GM12878 (cell line): ENCODE data around the gene SYT8. TPM values are rescaled to one million over a fixed set of nuclear protein-coding genes. Genes with fewer than 3 reads are reported as not detected.

ENCODE experiments used
- ATAC-seq: fragments of 200-7000 bp; cut with Tn5 transposase; 3 replicates; pipeline ENCODE4 v1.9.1; 2020; ENCODE audit warnings: mild to moderate bottlenecking, moderate library complexity
- BruUV-seq: library from RNA; stranded (reverse); fragments of 400-500 nt; replicated peaks from 2 replicates; lab custom pipeline; 2021; lab: Mats Ljungman, UMichigan
- CTCF ChIA-PET: fragments of 300-600 bp; sonication (Branson Sonifier 250); formaldehyde crosslinking; extraction: SDS; loops from one replicate; lab custom pipeline; 2021; ENCODE audit warnings: inconsistent platforms; lab: Yijun Ruan, JAX
- POLR2A ChIA-PET: fragments of 350-600 bp; formaldehyde crosslinking; extraction: SDS; loops from one replicate; lab custom pipeline; 2021; ENCODE audit warnings: inconsistent platforms; lab: Charles Lee
- RAD21 ChIA-PET: fragments of 300-600 bp; sonication (Branson Sonifier 250); formaldehyde crosslinking; loops from one replicate; lab custom pipeline; 2023; ENCODE audit warnings: antibody characterized with exemption; ENCODE audit not compliant: unreplicated experiment; lab: Charles Lee
- SMC1A ChIA-PET: fragments of 300-600 bp; sonication (Branson Sonifier 250); formaldehyde crosslinking; loops from one replicate; lab custom pipeline; 2023; ENCODE audit not compliant: unreplicated experiment, uncharacterized antibody; lab: Charles Lee
- DNase-seq: peaks from one replicate; pipeline ENCODE4 v3.0.0-alpha.2; 2011; ENCODE audit warnings: low read depth, low spot score
- FAIRE-seq: peaks from 3 replicates; lab custom pipeline; 2011; peaks lifted over from hg19 to GRCh38; lab: Jason Lieb, UNC
- H2AFZ ChIP-seq: 2 replicates; pipeline ENCODE4 v1.6.0; 2011; ENCODE audit warnings: low read depth, low read length, control low read depth; ENCODE audit not compliant: control insufficient read depth
- H3K27ac ChIP-seq: 2 replicates; pipeline ENCODE4 v1.5.1; 2011; ENCODE audit warnings: control low read depth; ENCODE audit not compliant: control insufficient read depth, insufficient read depth
- H3K27me3 ChIP-seq, 2 experiments: replicated peaks in 1 of 2; 2 replicates each; pipeline versions ENCODE4 v1.6.0 to v1.6.1; 2011; ENCODE audit warnings: low read length in 1 of 2; ENCODE audit not compliant: control insufficient read depth in 2 of 2, insufficient read depth in 2 of 2
- H3K36me3 ChIP-seq, 2 experiments: 2 replicates each; pipeline ENCODE4 v1.5.1; 2011; ENCODE audit warnings: low read length in 1 of 2; ENCODE audit not compliant: control insufficient read depth in 2 of 2, insufficient read depth in 2 of 2
- H3K4me1 ChIP-seq: 2 replicates; pipeline ENCODE4 v1.6.1; 2011; ENCODE audit warnings: mild to moderate bottlenecking, low read length, moderate library complexity, mixed read lengths; ENCODE audit not compliant: control insufficient read depth, insufficient read depth
- H3K4me2 ChIP-seq: 2 replicates; pipeline ENCODE4 v1.6.0; 2011; ENCODE audit warnings: control low read depth; ENCODE audit not compliant: control insufficient read depth, insufficient read depth
- H3K4me3 ChIP-seq: fragments of 200-600 bp; sonication (generic); 2 replicates; pipeline ENCODE4 v1.5.1; 2016
- H3K79me2 ChIP-seq: 2 replicates; pipeline ENCODE4 v1.6.0; 2011; ENCODE audit warnings: low read length; ENCODE audit not compliant: control insufficient read depth, insufficient read depth
- H3K9ac ChIP-seq: 2 replicates; pipeline ENCODE4 v1.8.0; 2011; ENCODE audit warnings: low read length, control low read depth, mixed read lengths; ENCODE audit not compliant: control insufficient read depth, insufficient read depth
- H3K9me3 ChIP-seq: replicated peaks from 3 replicates; pipeline ENCODE4 v1.5.1; 2011; ENCODE audit warnings: mild to moderate bottlenecking, low read length; ENCODE audit not compliant: control insufficient read depth, insufficient read depth
- H4K20me1 ChIP-seq: 2 replicates; pipeline ENCODE4 v1.6.0; 2011; ENCODE audit not compliant: control insufficient read depth, insufficient read depth
- IKZF1 ChIP-seq: fragments of 450-650 bp; conservative IDR thresholded peaks from 2 replicates; pipeline ENCODE4 v1.6.1; 2017; ENCODE audit warnings: antibody characterized with exemption, mild to moderate bottlenecking
- LARP7 ChIP-seq: fragments of 450-650 bp; IDR thresholded peaks from 2 replicates; pipeline ENCODE4 v1.6.1; 2017; ENCODE audit warnings: mild to moderate bottlenecking
- POLR2A ChIP-seq: IDR thresholded peaks from 2 replicates; pipeline ENCODE4 v1.6.1; 2011; ENCODE audit warnings: low read depth, mild to moderate bottlenecking, low read length
- POLR2AphosphoS5 ChIP-seq: IDR thresholded peaks from 2 replicates; pipeline ENCODE4 v1.6.1; 2011; ENCODE audit warnings: mild to moderate bottlenecking, low read length, inconsistent platforms
- RUNX3 ChIP-seq: IDR thresholded peaks from 2 replicates; pipeline ENCODE4 v1.6.1; 2012; ENCODE audit warnings: low read length, inconsistent platforms
- WRNIP1 ChIP-seq: IDR thresholded peaks from 2 replicates; pipeline ENCODE4 v1.6.1; 2011; ENCODE audit warnings: low read depth, low read length, improper control_type of control experiment, borderline replicate concordance
- WGBS: methylation state at CpG from one replicate; pipeline ENCODE4 v1.1.6; 2016; ENCODE audit warnings: low lambda C conversion rate; ENCODE audit not compliant: insufficient replicate concordance, insufficient coverage; ENCODE audit errors: missing lambda C conversion rate; 5-methylcytosine and 5-hydroxymethylcytosine counted together
- in situ Hi-C: fragments of 300-500 bp; cut with MboI; formaldehyde crosslinking; loops from 9 replicates; pipeline ENCODE4 v1.14.3; 2018; ENCODE audit warnings: mixed read lengths
- intact Hi-C: fragments of 100-400 bp; cut with micrococcal nuclease; formaldehyde crosslinking; loops from one replicate; pipeline ENCODE4 v1.14.2; 2022; ENCODE audit not compliant: unreplicated experiment
- polyA plus RNA-seq, 11 experiments: library from polyadenylated mRNA; depleted of rRNA in 4 of 11; unstranded in 6 of 11; stranded (reverse) in 5 of 11; fragments of >200 nt; fragmentation: Nextera tagmentation in 4 of 11; fragmentation: Illumina TruSeq in 1 of 11; extraction: Ambion mirVana in 4 of 11; extraction: Trizol in 1 of 11; gene quantifications; 1 replicate in 1 of 11; 2 replicates in 10 of 11; pipeline versions ENCODE4 v1.2.1 to v1.2.3, GENCODE V29; 2011 to 2016; ENCODE audit warnings: inconsistent platforms in 2 of 11, missing spikeins in 2 of 11, low read depth in 1 of 11
- total RNA-seq, 4 experiments: library from RNA; depleted of rRNA in 3 of 4; stranded (reverse); fragments of >200 nt in 3 of 4; fragmentation: Illumina TruSeq in 1 of 4; extraction: Trizol in 1 of 4; gene quantifications; 2 replicates each; pipeline versions ENCODE4 v1.2.1 to v1.2.3, GENCODE V29; 2013 to 2021
- TF ChIP-seq, protein P1 (sequence below): fragments of 450-650 bp; conservative IDR thresholded peaks from 2 replicates; pipeline ENCODE4 v1.6.1; 2017; ENCODE audit warnings: mild to moderate bottlenecking, moderate library complexity

Gene SYT8
- total and polyA plus RNA-seq, 10 of the 15 experiments (the other 5 are each of a cell fraction or from before 2014, with no cell fraction given), result 0.44 TPM; not detected in 9

DNA sequence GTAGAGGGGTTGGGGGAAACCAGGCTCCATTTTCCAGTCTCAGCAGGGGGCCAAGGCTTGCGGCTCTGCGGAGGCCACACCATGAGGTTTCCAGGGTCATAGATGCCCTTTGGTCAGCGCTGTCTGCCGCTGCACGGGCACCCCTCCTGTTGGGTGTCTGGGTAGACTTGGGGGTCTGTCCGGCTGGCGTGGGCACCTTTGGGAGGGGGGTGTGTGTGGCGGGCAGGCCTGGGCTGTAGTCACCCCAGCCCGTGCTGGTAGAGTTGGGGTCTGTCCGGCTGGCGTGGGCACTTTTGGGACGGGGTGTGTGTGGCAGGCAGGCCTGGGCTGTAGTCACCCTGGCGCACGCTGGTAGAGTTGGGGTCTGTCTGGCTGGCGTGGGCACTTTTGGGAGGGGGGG lies 36.7 kb downstream of the SYT8 start:
- BruUV-seq, result no TSS peak
- no peak overlapping the region for H3K27ac ChIP-seq
- WGBS, result 92% methylated on average over 15 of the region's 15 CpGs
- no peaks in the 10 kb centered on the region for H3K4me1 ChIP-seq
- FAIRE-seq, result no peak
- no peak overlapping the region for H3K9ac ChIP-seq
- ChIA-PET SMC1A (no interaction called here), RAD21 (no interaction called here), CTCF (interaction anchor here (1.8 kb wide), 1 partner anchor 11 kb away, joined by 5 read pairs; no protein-coding TSS in a partner anchor), POLR2A (no interaction called here)
- H3K4me2 ChIP-seq, result no peak overlapping the region
- no peak overlapping the region for H3K4me3 ChIP-seq
- H3K79me2 ChIP-seq, result peaks cover 2% of the 10 kb centered on the region
- no peak overlapping the region for H2AFZ ChIP-seq
- H3K36me3 ChIP-seq, result peaks cover 0 to 3% of the 10 kb centered on the region in 2 experiments; a peak in 3 of 4 replicates
- H3K27me3 ChIP-seq, result no peaks in the 10 kb centered on the region
- TF ChIP-seq WRNIP1 (no peak), LARP7 (no peak), POLR2A (0 out of 2 replicates have a peak, but pooled peaks have one; percentile 1)
- TF ChIP-seq, protein P1, sequence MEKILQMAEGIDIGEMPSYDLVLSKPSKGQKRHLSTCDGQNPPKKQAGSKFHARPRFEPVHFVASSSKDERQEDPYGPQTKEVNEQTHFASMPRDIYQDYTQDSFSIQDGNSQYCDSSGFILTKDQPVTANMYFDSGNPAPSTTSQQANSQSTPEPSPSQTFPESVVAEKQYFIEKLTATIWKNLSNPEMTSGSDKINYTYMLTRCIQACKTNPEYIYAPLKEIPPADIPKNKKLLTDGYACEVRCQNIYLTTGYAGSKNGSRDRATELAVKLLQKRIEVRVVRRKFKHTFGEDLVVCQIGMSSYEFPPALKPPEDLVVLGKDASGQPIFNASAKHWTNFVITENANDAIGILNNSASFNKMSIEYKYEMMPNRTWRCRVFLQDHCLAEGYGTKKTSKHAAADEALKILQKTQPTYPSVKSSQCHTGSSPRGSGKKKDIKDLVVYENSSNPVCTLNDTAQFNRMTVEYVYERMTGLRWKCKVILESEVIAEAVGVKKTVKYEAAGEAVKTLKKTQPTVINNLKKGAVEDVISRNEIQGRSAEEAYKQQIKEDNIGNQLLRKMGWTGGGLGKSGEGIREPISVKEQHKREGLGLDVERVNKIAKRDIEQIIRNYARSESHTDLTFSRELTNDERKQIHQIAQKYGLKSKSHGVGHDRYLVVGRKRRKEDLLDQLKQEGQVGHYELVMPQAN, result no peak
- intact Hi-C loops, result no loop called here
- H3K9me3 ChIP-seq, result no peaks in the 10 kb centered on the region
- ATAC-seq, result no peak
- in situ Hi-C loops, result no loop called here
- H4K20me1 ChIP-seq, result no peaks in the 10 kb centered on the region; the same call in 1 of the 2 replicates
- no peak for DNase-seq

DNA sequence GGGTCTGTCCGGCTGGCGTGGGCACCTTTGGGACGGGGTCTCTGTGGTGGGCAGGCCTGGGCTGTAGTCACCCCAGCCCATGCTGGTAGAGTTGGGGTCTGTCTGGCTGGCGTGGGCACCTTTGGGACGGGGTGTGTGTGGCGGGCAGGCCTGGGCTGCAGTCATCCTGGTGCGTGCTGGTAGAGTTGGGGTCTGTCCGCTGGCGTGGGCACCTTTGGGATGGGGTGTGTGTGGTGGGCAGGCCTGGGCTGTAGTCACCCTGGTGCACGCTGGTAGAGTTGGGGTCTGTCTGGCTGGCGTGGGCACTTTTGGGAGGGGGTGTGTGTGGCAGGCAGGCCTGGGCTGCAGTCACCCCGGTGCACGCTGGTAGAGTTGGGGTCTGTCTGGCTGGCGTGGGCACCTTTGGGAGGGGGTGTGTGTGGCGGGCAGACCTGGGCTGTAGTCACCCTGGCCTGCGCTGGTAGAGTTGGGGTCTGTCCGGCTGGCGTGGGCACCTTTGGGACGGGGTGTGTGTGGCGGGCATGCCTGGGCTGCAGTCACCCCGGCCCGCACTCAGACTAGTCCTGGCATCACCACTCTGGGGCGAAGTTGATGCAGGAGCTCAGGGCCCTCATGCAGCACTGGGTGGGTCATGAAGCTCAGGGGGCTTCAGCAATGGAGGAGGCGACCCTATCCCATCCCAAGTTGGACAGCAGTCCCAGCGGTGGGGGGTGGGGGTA lies 37.6 kb downstream of the SYT8 start:
- ChIA-PET SMC1A (no interaction called here), CTCF (no interaction called here), POLR2A (no interaction called here), RAD21 (no interaction called here)
- no peaks in the 10 kb centered on the region for H3K4me1 ChIP-seq
- in situ Hi-C loops (no loop called here), intact Hi-C loops (no loop called here)
- TF ChIP-seq RUNX3, result no peak
- 0 out of 2 replicates have a peak, but pooled peaks have one; percentile 12 for TF ChIP-seq POLR2AphosphoS5
- no peak for TF ChIP-seq IKZF1
- no peak overlapping the region for H3K9ac ChIP-seq
- no peak for FAIRE-seq
- no peak overlapping the region for H3K4me3 ChIP-seq
- no peak overlapping the region for H3K4me2 ChIP-seq
- BruUV-seq, result no TSS peak
- 94% methylated on average over 19 of the region's 25 CpGs for WGBS
- H3K79me2 ChIP-seq, result peaks cover 1% of the 10 kb centered on the region
- H3K9me3 ChIP-seq, result no peaks in the 10 kb centered on the region
- no peak overlapping the region for H3K27ac ChIP-seq
- H4K20me1 ChIP-seq, result no peaks in the 10 kb centered on the region; the same call in 1 of the 2 replicates
- H3K36me3 ChIP-seq, result peaks cover 0 to 1% of the 10 kb centered on the region in 2 experiments; a peak in 3 of 4 replicates
- DNase-seq, result no peak
- H2AFZ ChIP-seq, result no peak overlapping the region
- no peak for ATAC-seq
- H3K27me3 ChIP-seq, result no peaks in the 10 kb centered on the region
